Prostate gland (tissue), 2 donors: ENCODE measurements around the gene PKN2.

ENCODE experiments used
- POLR2AphosphoS5 ChIP-seq: sonication (generic); formaldehyde crosslinking; IDR thresholded peaks from one replicate; pipeline ENCODE4 v1.6.1; 2017; ENCODE audit warnings: antibody characterized with exemption
- TF ChIP-seq, protein P1 (sequence below), 4 experiments: fragments of 200-600 bp in 2 of 4; fragments of 450-650 bp in 2 of 4; sonication (generic) in 2 of 4; IDR thresholded peaks; 1 replicate in 3 of 4; 2 replicates in 1 of 4; pipeline ENCODE4 v1.5.1; 2016 to 2019; ENCODE audit warnings: antibody characterized with exemption in 4 of 4, mild to moderate bottlenecking in 2 of 4, moderate library complexity in 2 of 4

DNA sequence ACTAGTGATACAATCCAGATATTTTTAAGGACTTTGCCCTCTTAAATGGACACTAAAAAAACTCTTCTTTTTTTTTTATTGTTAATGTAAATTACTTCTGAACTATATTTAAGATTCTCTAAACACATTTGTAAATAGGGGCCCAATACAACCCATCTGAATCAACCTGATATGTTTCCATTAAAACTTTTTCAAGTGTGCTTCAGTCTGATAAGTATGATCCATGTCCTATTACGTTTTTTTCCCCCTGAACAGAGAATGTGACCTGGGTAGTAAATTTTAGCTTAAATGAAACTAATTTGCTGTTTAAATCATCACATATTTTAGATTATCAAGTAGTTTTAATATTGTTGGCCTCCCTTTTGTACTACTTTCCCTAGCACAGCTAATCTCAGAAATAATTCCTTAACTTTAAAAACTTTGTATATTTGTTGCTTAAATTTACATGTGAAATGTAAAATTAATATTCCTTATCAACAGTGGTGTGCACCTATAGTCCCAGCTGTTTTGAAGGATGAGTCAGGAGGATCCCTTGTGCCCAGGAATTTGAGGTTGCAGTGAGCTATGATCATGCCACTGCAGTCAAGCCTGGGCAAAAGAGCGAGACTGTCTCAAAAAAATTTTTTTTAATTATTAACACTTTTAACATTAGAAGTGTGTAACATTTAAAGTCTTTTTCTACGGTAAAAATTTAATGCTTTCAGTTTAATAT lies 3.0 kb upstream of the PKN2 start:
- TF ChIP-seq, protein P1, sequence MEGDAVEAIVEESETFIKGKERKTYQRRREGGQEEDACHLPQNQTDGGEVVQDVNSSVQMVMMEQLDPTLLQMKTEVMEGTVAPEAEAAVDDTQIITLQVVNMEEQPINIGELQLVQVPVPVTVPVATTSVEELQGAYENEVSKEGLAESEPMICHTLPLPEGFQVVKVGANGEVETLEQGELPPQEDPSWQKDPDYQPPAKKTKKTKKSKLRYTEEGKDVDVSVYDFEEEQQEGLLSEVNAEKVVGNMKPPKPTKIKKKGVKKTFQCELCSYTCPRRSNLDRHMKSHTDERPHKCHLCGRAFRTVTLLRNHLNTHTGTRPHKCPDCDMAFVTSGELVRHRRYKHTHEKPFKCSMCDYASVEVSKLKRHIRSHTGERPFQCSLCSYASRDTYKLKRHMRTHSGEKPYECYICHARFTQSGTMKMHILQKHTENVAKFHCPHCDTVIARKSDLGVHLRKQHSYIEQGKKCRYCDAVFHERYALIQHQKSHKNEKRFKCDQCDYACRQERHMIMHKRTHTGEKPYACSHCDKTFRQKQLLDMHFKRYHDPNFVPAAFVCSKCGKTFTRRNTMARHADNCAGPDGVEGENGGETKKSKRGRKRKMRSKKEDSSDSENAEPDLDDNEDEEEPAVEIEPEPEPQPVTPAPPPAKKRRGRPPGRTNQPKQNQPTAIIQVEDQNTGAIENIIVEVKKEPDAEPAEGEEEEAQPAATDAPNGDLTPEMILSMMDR (IDR thresholded peaks at IDR 0.05): no peak
- TF ChIP-seq POLR2AphosphoS5: no peak
